AG10803 (cell line): ENCODE results near the gene TNFRSF19.

Experiments used
- DNase-seq: peaks from one replicate; pipeline ENCODE4 v3.0.0; 2010; ENCODE audit warnings: low read depth
- H3K4me3 ChIP-seq: 2 replicates; pipeline ENCODE4 v1.5.1; 2011; ENCODE audit warnings: mild to moderate bottlenecking, low read length, control low read depth
- TF ChIP-seq, protein P1 (sequence below): conservative IDR thresholded peaks from 2 replicates; pipeline ENCODE4 v1.5.1; 2011; ENCODE audit warnings: mild to moderate bottlenecking, low read length, control low read depth, inconsistent platforms

TNFRSF19 gene

DNA sequence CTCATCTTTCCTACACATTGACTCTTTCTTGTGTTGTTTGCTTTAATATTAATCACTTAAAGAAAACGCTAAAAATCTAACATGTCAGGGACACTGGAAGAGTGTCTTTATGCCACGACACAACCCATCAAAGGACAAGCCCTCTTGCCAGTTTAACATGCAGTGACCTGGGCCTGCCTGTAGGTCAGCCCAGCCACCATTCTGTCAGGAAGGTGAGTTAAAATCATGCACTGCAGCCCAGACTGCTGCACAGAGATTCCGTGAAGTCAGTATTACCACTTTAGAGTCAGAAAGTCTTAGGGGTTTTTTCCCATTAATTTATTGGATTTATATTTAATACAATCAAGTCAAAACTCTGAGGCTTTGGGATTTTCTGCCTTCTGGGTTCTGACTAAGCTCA is 58.0 kb downstream of the TNFRSF19 start:
- H3K4me3 ChIP-seq, result no peak overlapping the region
- no peak for DNase-seq
- TF ChIP-seq, protein P1, sequence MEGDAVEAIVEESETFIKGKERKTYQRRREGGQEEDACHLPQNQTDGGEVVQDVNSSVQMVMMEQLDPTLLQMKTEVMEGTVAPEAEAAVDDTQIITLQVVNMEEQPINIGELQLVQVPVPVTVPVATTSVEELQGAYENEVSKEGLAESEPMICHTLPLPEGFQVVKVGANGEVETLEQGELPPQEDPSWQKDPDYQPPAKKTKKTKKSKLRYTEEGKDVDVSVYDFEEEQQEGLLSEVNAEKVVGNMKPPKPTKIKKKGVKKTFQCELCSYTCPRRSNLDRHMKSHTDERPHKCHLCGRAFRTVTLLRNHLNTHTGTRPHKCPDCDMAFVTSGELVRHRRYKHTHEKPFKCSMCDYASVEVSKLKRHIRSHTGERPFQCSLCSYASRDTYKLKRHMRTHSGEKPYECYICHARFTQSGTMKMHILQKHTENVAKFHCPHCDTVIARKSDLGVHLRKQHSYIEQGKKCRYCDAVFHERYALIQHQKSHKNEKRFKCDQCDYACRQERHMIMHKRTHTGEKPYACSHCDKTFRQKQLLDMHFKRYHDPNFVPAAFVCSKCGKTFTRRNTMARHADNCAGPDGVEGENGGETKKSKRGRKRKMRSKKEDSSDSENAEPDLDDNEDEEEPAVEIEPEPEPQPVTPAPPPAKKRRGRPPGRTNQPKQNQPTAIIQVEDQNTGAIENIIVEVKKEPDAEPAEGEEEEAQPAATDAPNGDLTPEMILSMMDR, result no peak

DNA sequence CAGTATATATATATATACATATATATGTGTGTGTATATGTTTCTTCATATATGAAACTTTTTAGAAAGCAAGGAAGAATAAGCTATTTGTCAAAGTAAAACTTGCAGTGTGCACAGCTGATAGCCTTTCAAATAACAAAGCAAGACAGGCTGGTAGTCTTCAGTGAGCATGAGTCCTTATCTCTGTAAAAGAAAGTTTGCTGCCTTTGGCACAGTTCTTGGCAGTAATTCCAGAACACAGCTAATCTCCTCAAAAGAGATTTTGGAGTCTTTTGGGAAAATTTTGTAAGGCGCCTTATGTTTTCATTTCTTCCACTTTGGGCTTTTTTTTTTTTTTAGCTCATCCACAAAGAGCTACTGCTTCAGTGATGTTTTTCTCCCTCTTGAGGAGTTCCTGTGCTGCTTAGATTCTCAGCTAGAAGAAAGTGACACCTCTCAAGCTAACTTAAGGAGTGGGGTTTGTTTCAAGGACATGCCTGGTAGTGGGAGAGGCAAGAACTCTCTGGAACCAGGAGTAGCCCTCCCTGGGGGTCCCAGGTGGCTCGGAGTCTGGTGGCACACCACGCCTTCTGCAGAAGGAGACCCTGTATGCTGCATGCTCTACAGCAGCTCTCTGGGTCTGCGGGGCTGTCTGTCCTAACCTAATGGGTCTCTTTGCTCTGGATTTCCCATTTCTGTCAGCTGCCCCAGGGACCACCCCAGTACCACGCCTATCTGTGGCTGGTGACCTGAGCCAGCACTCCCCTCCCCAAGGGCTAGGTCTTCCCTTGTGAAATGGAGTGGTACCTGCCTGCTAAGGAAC is 58.8 kb downstream of the TNFRSF19 start:
- DNase-seq, result no peak
- H3K4me3 ChIP-seq, result no peak overlapping the region
- TF ChIP-seq, protein P1, result no peak

DNA sequence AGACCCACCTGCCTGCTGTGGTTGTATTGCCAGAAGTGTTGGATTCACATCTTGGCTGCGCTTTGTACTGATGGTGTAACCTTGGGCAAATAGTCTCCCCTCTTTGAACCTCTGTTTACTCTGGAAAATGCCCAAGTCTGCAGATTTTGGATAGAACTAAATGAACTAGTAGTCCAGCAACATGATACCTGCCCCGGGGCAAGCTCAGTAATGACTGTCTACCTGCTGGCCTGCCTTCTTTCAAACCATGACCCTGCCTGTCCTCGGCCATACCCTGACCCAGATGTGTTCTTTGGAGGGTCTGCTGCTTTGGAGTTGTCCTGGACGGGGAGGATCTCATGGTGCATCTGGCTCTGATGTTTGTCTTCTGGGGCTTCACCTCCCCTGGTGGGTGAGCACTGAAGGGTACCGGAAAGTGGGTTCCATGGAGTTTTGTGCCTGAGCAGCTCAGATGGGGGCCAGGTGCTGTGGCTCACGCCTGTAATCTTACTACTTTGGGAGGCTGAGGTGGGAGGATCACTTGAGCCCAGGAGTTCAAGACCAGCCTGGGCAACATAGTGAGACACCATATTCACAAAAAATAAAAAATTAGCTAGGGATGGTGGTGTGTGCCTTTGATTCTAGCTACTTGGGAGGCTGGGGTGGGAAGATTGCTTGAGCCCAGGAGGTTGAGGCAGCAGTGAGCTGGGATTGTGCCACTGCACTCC is 59.5 kb downstream of the TNFRSF19 start:
- no peak overlapping the region for H3K4me3 ChIP-seq
- TF ChIP-seq, protein P1, result no peak
- no peak for DNase-seq

DNA sequence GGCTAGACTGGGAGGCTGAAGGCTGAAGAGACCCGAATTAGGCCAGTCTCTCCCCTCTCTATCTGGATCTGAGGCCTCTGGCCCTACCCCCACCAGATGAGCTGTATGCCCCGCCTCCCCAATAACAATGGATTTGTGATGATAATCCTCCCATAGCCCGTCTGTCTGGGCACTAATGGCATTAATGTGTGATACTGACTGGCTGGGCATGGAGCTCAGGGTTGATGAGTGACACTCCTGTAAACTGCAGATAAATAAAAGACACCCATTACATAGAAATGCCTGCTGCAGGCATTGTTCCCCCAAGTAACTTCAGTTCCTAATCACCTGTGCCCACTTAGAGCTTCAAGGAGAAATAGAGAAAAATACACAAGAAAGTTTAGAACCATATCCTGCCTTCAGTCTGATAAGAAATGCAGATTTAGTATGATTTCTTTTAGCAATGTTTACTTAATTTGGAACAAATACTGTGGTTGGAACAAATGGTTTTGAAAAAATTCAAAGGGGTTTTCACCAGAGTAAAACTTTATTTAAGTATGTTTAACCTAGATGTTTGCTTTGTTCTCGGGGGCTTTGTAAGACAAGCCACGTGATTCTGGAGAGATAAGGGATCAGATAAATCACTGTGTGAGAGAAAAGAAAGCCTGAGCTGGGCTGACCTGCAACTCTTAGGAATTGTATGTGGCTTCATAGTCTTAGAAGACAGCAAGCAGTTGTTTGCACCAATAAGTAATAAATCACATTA is 60.3 kb downstream of the TNFRSF19 start:
- no peak for DNase-seq
- H3K4me3 ChIP-seq, result no peak overlapping the region
- TF ChIP-seq, protein P1, result no peak

DNA sequence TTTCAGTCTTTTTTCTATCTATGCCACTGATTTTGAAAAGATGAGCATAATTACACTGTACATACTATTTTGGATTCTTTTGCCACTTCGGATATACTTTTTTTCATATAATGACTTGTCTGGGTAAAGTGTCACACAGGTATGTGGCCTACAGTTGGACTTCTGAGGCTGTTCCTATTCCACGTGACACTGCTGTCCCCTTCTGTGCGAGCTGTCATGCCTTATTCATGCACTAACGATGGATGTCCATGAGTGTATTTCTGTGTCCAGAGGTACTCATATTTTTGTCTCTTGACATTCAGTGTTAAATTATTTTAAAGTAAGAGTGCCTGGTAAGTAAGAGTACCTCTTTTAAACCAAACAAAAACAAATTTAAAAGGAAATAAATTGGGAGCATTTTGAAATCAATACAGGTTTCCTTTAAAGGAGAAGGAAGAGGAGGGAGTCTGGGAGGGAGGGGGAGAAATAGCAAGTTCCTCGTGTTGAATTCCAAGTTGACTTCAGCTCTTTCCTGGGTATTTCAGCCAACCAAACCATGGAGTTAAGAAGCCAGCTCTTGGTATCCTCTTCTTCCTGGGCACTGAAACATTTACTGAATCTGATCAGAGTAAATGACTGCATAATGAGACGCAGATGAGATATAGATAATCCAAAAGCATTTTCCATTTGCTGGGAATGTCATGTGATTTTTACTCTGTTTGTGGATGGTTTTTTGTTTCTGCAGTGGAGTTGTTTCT is 61.3 kb downstream of the TNFRSF19 start:
- DNase-seq, result no peak
- no peak overlapping the region for H3K4me3 ChIP-seq
- TF ChIP-seq, protein P1, result no peak

DNA sequence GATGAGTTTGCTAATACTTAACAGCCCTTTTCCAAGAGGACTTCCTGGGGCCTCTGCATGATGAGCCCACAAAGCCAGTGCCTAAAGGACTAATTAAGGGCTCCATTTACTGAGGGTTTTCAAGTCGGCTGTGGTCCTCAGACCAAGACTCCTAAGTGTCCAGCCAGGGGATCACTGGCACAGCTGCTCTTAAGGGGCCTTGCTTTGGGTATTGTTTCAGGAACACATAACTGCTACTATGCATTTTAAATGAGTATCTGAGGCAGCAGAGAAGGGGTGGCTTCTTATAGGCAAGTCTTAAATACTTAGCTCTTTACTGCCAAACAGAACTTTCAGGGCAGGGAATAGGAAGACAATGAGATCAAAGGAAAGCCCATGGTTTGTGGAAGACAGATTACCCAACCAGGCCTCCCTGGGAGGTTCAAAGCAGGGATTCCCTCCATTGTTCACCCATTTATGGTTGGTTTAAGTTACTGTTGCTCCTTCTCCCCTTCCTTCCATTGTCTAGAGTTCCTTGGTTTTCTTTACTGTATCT is 61.9 kb downstream of the TNFRSF19 start:
- TF ChIP-seq, protein P1, result no peak
- DNase-seq, result no peak
- no peak overlapping the region for H3K4me3 ChIP-seq
